HepG2 (cell line): ENCODE measurements around the gene F12. TPM values are rescaled to one million over a fixed set of nuclear protein-coding genes. Genes with fewer than 3 reads are reported as not detected.

ENCODE experiments used
- ATAC-seq: fragments of 200-7000 bp; cut with Tn5 transposase; 3 replicates; pipeline ENCODE4 v1.9.1; 2020; ENCODE audit warnings: mild to moderate bottlenecking, moderate library complexity
- BruUV-seq: library from RNA; stranded (reverse); fragments of 400-500 nt; replicated peaks from 2 replicates; lab custom pipeline; 2021; lab: Mats Ljungman, UMichigan
- CTCF ChIA-PET: fragments of 300-600 bp; formaldehyde crosslinking; extraction: SDS; loops from one replicate; lab custom pipeline; 2021; ENCODE audit warnings: low total read pairs, inconsistent platforms, low intra/inter-chr PET ratio; lab: Yijun Ruan, JAX
- POLR2A ChIA-PET: fragments of 350-600 bp; sonication (Branson Sonifier 250); formaldehyde crosslinking; loops from one replicate; lab custom pipeline; 2020; ENCODE audit warnings: antibody characterized with exemption, inconsistent platforms; lab: Yijun Ruan, JAX
- DNase-seq: peaks from one replicate; pipeline ENCODE4 v3.0.0-alpha.2; 2015; ENCODE audit warnings: low spot score
- FAIRE-seq: peaks from 3 replicates; lab custom pipeline; 2011; peaks lifted over from hg19 to GRCh38; lab: Jason Lieb, UNC
- H2AFZ ChIP-seq: one replicate; pipeline ENCODE4 v1.6.1; 2011; ENCODE audit warnings: low read length, inconsistent platforms
- H3K27ac ChIP-seq: fragments of 300-600 bp; 3 replicates; pipeline ENCODE4 v1.8.0; 2011; ENCODE audit warnings: mixed run types, mild to moderate bottlenecking, mixed read lengths, low read length, inconsistent platforms; ENCODE audit not compliant: insufficient read depth; ENCODE audit errors: extremely low read length
- H3K27me3 ChIP-seq, 2 experiments: fragments of 200-600 bp in 1 of 2; 2 replicates in 1 of 2; 3 replicates in 1 of 2; pipeline versions ENCODE4 v1.6.0 to v1.8.0; 2011; ENCODE audit warnings: low read length in 2 of 2, mild to moderate bottlenecking in 2 of 2, moderate library complexity in 2 of 2, inconsistent platforms in 1 of 2; ENCODE audit not compliant: insufficient read depth in 2 of 2, control insufficient read depth in 1 of 2
- H3K36me3 ChIP-seq, 2 experiments: fragments of 200-600 bp in 1 of 2; replicated peaks in 1 of 2; 2 replicates in 1 of 2; 3 replicates in 1 of 2; pipeline versions ENCODE4 v1.5.1 to v1.8.0; 2011; ENCODE audit warnings: low read length in 2 of 2, inconsistent platforms in 1 of 2; ENCODE audit not compliant: insufficient read depth in 2 of 2, control insufficient read depth in 1 of 2
- H3K4me1 ChIP-seq: 2 replicates; pipeline ENCODE4 v1.5.1; 2012; ENCODE audit warnings: low read length, inconsistent platforms; ENCODE audit not compliant: insufficient read depth
- H3K4me2 ChIP-seq: 2 replicates; pipeline ENCODE4 v1.6.0; 2011; ENCODE audit warnings: low read depth, low read length, inconsistent platforms
- H3K4me3 ChIP-seq, 3 experiments: fragments of 200-600 bp in 1 of 3; sonication (generic), shearing (Covaris generic) in 1 of 3; replicated peaks in 1 of 3; 2 replicates each; pipeline ENCODE4 v1.5.1; 2011 to 2016; ENCODE audit warnings: low read length in 3 of 3, inconsistent platforms in 2 of 3, low read depth in 2 of 3, mild to moderate bottlenecking in 2 of 3, control low read depth in 1 of 3, mixed read lengths in 1 of 3; ENCODE audit not compliant: insufficient read depth in 1 of 3
- H3K79me2 ChIP-seq: one replicate; pipeline ENCODE4 v1.6.1; 2011; ENCODE audit warnings: low read length, inconsistent platforms; ENCODE audit not compliant: insufficient read depth
- H3K9ac ChIP-seq: 2 replicates; pipeline ENCODE4 v1.6.0; 2011; ENCODE audit warnings: mild to moderate bottlenecking, low read depth, low read length, inconsistent platforms; ENCODE audit not compliant: insufficient read depth
- H3K9me3 ChIP-seq: 2 replicates; pipeline ENCODE4 v1.5.1; 2012; ENCODE audit warnings: mild to moderate bottlenecking, low read length
- H4K20me1 ChIP-seq: 2 replicates; pipeline ENCODE4 v1.6.0; 2011; ENCODE audit warnings: inconsistent platforms, mild to moderate bottlenecking, low read length, moderate library complexity; ENCODE audit not compliant: insufficient read depth
- AGO2 ChIP-seq: fragments of 200-400 bp; formaldehyde crosslinking; optimal IDR thresholded peaks from 2 replicates; pipeline ENCODE3; 2017; ENCODE audit warnings: mild to moderate bottlenecking, low read depth, low read length, moderate library complexity
- AKAP8 ChIP-seq: sonication (generic); formaldehyde crosslinking; IDR thresholded peaks from 2 replicates; pipeline ENCODE4 v1.5.1; 2020; ENCODE audit warnings: mild to moderate bottlenecking, missing genetic modification reagents
- HNF4G ChIP-seq, 2 experiments: sonication (generic) in 1 of 2; formaldehyde crosslinking in 1 of 2; IDR thresholded peaks; 2 replicates each; pipeline versions ENCODE4 v1.4.0 to v1.6.1; 2011 to 2020; ENCODE audit warnings: borderline replicate concordance in 2 of 2, low read depth in 2 of 2, mild to moderate bottlenecking in 2 of 2, low read length in 1 of 2, missing genetic modification reagents in 1 of 2, moderate library complexity in 1 of 2
- HNRNPLL ChIP-seq: fragments of 200-400 bp; formaldehyde crosslinking; IDR thresholded peaks from 2 replicates; pipeline ENCODE4 v1.6.1; 2017; ENCODE audit warnings: mild to moderate bottlenecking, low read depth, low read length; ENCODE audit not compliant: poor library complexity, severe bottlenecking
- JUN ChIP-seq: sonication (generic); formaldehyde crosslinking; IDR thresholded peaks from 2 replicates; pipeline ENCODE4 v1.4.0; 2020; ENCODE audit warnings: mild to moderate bottlenecking, missing genetic modification reagents
- MTF1 ChIP-seq: sonication (generic); formaldehyde crosslinking; IDR thresholded peaks from 2 replicates; pipeline ENCODE4 v1.5.0; 2020; ENCODE audit warnings: missing genetic modification reagents
- NFATC3 ChIP-seq: sonication (generic); formaldehyde crosslinking; IDR thresholded peaks from 2 replicates; pipeline ENCODE4 v1.5.1; 2020; ENCODE audit warnings: mild to moderate bottlenecking, missing genetic modification reagents
- PITX1 ChIP-seq: sonication (generic); formaldehyde crosslinking; IDR thresholded peaks from 2 replicates; pipeline ENCODE4 v1.5.1; 2020; ENCODE audit warnings: mild to moderate bottlenecking, missing genetic modification reagents
- SAP130 ChIP-seq: IDR thresholded peaks from 2 replicates; pipeline ENCODE4 v1.6.1; 2016; ENCODE audit warnings: low read depth
- ZFP36L2 ChIP-seq: sonication (generic); formaldehyde crosslinking; IDR thresholded peaks from 2 replicates; pipeline ENCODE4 v1.4.0; 2020; ENCODE audit warnings: missing genetic modification reagents
- ZMAT3 ChIP-seq: sonication (generic); formaldehyde crosslinking; conservative IDR thresholded peaks from 2 replicates; pipeline ENCODE4 v1.7.0; 2021; ENCODE audit warnings: missing genetic modification reagents
- ZNF274 ChIP-seq: sonication (generic); formaldehyde crosslinking; IDR thresholded peaks from 2 replicates; pipeline ENCODE4 v1.5.1; 2020; ENCODE audit warnings: mild to moderate bottlenecking, missing genetic modification reagents
- ZNF326 ChIP-seq: sonication (generic); formaldehyde crosslinking; IDR thresholded peaks from 2 replicates; pipeline ENCODE4 v1.4.0; 2020; ENCODE audit warnings: missing genetic modification reagents, borderline replicate concordance
- ZNF44 ChIP-seq: sonication (generic); formaldehyde crosslinking; IDR thresholded peaks from 2 replicates; pipeline ENCODE4 v1.5.1; 2020; ENCODE audit warnings: mild to moderate bottlenecking, missing genetic modification reagents
- ZNF598 ChIP-seq: sonication (generic); formaldehyde crosslinking; IDR thresholded peaks from 2 replicates; pipeline ENCODE4 v1.5.1; 2020; ENCODE audit warnings: mild to moderate bottlenecking, missing genetic modification reagents, borderline replicate concordance
- ZNF605 ChIP-seq: sonication (generic); formaldehyde crosslinking; IDR thresholded peaks from 2 replicates; pipeline ENCODE4 v1.8.0; 2022; ENCODE audit warnings: mild to moderate bottlenecking, missing genetic modification reagents
- ZNF883 ChIP-seq: sonication (generic); formaldehyde crosslinking; IDR thresholded peaks from 2 replicates; pipeline ENCODE4 v1.5.1; 2020; ENCODE audit warnings: mild to moderate bottlenecking, missing genetic modification reagents; ENCODE audit errors: not compliant biosample characterization
- WGBS: methylation state at CpG from one replicate; pipeline ENCODE4 v1.1.6; 2017; ENCODE audit warnings: low lambda C conversion rate; 5-methylcytosine and 5-hydroxymethylcytosine counted together
- in situ Hi-C: cut with HindIII; loops from 2 replicates; pipeline ENCODE4 v1.10.0; 2017; ENCODE audit warnings: low pct_unique_long_range_greater_than_20kb; ENCODE audit not compliant: extremely low pct_ligation_motif_present
- intact Hi-C: fragments of 100-400 bp; cut with micrococcal nuclease; formaldehyde crosslinking; loops from one replicate; pipeline ENCODE4 v1.10.0; 2022; ENCODE audit not compliant: unreplicated experiment
- polyA plus RNA-seq, 8 experiments: library from polyadenylated mRNA; depleted of rRNA in 3 of 8; stranded (reverse) in 7 of 8; unstranded in 1 of 8; fragments of >200 nt; fragmentation: Illumina TruSeq in 4 of 8; extraction: Trizol in 4 of 8; gene quantifications; 2 replicates each; pipeline versions ENCODE4 v1.2.1 to v1.2.3, GENCODE V29; 2011 to 2016; ENCODE audit warnings: low read depth in 4 of 8, missing spikeins in 1 of 8, mixed read lengths in 1 of 8; ENCODE audit not compliant: insufficient read depth in 1 of 8
- total RNA-seq, 5 experiments: library from RNA; depleted of rRNA; stranded (reverse); fragments of >200 nt; fragmentation: Illumina TruSeq; extraction: Trizol; gene quantifications; 2 replicates each; pipeline ENCODE4 v1.2.3, GENCODE V29; 2016; ENCODE audit warnings: low read depth in 1 of 5
- TF ChIP-seq, protein P1 (sequence below): fragments of 450-650 bp; IDR thresholded peaks from 2 replicates; pipeline ENCODE4 v1.6.1; 2017
- TF ChIP-seq, protein P2 (sequence below): sonication (generic); formaldehyde crosslinking; IDR thresholded peaks from 2 replicates; pipeline ENCODE4 v1.8.0; 2022; ENCODE audit warnings: missing genetic modification reagents, mild to moderate bottlenecking, inconsistent platforms, borderline replicate concordance

Gene F12
- total and polyA plus RNA-seq, 2 of the 13 experiments (the other 11 are each of a cell fraction or from before 2014, with no cell fraction given), result 2.5 to 3.0 TPM

DNA sequence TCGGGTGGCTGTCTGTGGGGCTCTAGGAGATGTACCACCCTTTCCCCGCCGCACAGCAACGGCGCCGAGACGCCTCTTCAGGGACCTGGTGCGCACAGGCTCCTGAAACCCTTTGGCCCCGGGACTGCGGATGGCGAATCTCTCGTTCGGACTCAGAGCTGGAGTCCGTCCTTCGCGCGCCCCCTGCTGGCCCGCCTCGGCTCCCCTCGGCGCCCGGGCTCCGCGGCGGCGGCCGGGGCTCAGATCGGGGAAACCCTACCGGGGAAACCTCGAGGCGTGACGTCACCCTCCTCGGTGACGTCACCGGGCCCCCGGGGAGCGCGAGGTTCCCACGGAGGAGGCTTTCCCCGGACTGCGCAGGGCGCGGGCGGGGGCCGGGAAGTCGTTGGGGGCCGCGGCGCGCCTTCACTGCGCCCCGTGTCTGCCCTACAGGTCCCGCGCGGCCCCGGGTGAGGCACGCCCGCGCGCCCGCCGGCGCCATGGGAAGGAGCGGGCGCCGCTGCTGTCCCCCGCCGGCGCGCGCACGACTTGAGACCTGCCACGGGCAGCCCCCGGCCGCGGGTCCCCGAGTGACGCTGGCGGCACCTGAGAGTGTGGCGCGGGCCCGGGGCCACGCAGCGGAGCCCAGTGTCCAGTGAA, 45.2 kb upstream of the F12 start (continued):
- no peak for TF ChIP-seq ZNF883 (CRISPR knock-in tag)
- TF ChIP-seq SAP130 (CRISPR knock-in tag), result peak; percentile 75; the same call in 1 of the 2 replicates
- TF ChIP-seq, protein P1, sequence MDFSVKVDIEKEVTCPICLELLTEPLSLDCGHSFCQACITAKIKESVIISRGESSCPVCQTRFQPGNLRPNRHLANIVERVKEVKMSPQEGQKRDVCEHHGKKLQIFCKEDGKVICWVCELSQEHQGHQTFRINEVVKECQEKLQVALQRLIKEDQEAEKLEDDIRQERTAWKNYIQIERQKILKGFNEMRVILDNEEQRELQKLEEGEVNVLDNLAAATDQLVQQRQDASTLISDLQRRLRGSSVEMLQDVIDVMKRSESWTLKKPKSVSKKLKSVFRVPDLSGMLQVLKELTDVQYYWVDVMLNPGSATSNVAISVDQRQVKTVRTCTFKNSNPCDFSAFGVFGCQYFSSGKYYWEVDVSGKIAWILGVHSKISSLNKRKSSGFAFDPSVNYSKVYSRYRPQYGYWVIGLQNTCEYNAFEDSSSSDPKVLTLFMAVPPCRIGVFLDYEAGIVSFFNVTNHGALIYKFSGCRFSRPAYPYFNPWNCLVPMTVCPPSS, result no peak
- TF ChIP-seq JUN, result peak; percentile 56; the same call in 1 of the 2 replicates
- TF ChIP-seq, protein P2, sequence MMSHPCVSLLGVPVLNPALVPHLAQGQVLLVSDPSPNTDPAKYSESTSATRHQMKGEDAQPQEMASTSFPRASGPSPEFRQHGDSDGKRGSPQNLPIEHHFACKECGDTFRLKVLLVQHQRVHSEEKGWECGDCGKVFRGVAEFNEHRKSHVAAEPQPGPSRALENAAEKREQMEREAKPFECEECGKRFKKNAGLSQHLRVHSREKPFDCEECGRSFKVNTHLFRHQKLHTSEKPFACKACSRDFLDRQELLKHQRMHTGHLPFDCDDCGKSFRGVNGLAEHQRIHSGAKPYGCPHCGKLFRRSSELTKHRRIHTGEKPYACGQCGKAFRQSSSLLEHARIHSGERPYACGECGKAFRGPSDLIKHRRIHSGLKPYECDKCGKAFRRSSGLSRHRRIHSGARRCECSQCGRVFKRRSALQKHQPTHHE (CRISPR knock-in tag), result no peak
- no peak for TF ChIP-seq NFATC3 (CRISPR knock-in tag)
- TF ChIP-seq, all 625 proteins: peak for 112

DNA sequence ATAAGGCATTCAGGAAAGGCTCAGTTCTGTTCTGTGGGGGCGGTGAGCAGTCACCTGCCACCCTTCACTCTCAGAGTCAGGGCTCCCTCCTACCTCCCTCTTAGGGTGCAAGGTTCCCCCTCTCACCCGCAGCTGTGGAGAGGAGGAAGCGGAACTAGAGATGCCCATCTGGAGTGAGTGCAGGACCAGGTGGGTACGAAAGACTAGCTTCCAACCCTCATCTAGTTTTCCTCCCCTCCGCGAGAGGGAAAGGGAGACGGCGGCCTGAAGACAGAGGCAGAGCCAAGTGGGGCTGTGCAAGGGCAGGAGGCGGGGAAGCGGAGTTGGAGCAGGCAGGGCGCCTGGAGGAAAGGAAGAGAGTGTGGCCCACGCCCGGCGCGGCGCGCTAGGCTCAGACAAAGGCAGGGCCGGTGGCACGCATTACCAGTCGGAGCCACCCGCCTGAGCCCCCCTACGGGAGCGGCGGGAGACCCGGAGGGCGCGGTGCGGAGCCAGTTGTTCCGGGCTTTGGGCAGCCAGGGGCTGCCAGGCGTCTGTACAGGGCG, 44.6 kb upstream of the F12 start:
- FAIRE-seq (no peak), ATAC-seq (peak; percentile 2), DNase-seq (no peak)
- WGBS, result 16% methylated on average over 24 of the region's 31 CpGs
- H3K36me3 ChIP-seq, result peaks cover 0 to 4% of the 10 kb centered on the region in 2 experiments; a peak in 2 of 5 replicates
- peaks cover 41% of the 10 kb centered on the region for H3K4me1 ChIP-seq
- peak overlapping the region; percentile 82 for H3K9ac ChIP-seq
- H4K20me1 ChIP-seq, result peaks cover 12% of the 10 kb centered on the region; the same call in 1 of the 2 replicates
- intact Hi-C loops, result loop anchor here (1.0 kb wide), 2 partner anchors 50 to 64 kb away; no protein-coding TSS in a partner anchor
- CTCF ChIA-PET, result interaction anchor here (1.0 to 4.8 kb wide), 8 partner anchors 27 to 342 kb away, joined by 3 to 54 read pairs (median 8); partner anchors contain the start of gene GRK6
- peaks cover 5% of the 10 kb centered on the region for H3K79me2 ChIP-seq
- H3K4me3 ChIP-seq, result peak overlapping the region; percentile 81 to 89 (median 87)
- H3K9me3 ChIP-seq, result no peaks in the 10 kb centered on the region
- in situ Hi-C loops, result loop anchor here (25.0 kb wide), 1 partner anchor 342 kb away; no protein-coding TSS in a partner anchor
- peak overlapping the region; percentile 84 for H3K27ac ChIP-seq
- peak overlapping the region; percentile 98 for H3K4me2 ChIP-seq
- no TSS peak for BruUV-seq
- H3K27me3 ChIP-seq, result no peaks in the 10 kb centered on the region; a peak in 1 of 5 replicates
- H2AFZ ChIP-seq, result no peak overlapping the region
- POLR2A ChIA-PET, result interaction anchor here (0.6 to 4.4 kb wide), 16 partner anchors 12 to 340 kb away, joined by 3 to 29 read pairs (median 7); partner anchors contain the start of genes F12, GRK6 and PDLIM7
- TF ChIP-seq ZNF44 (CRISPR knock-in tag), result peak; percentile 73; the same call in 1 of the 2 replicates
- TF ChIP-seq HNF4G (IDR thresholded peaks at IDR 0.05; ENCODE audit: borderline replicate concordance, low read depth, low read length), result no peak
- no peak for TF ChIP-seq HNF4G (CRISPR knock-in tag; IDR thresholded peaks at IDR 0.05; ENCODE audit: borderline replicate concordance, low read depth)
- TF ChIP-seq MTF1, result no peak
- TF ChIP-seq HNRNPLL, result peak; percentile 63
- TF ChIP-seq ZMAT3 (CRISPR knock-in tag), result 0 out of 2 replicates have a peak, but pooled peaks have one; percentile 12
- TF ChIP-seq ZNF326 (CRISPR knock-in tag), result 0 out of 2 replicates have a peak, but pooled peaks have one; percentile 45
- TF ChIP-seq NFATC3 (CRISPR knock-in tag), result 0 out of 2 replicates have a peak, but pooled peaks have one; percentile 23
- 0 out of 2 replicates have a peak, but pooled peaks have one; percentile 70 for TF ChIP-seq ZNF274 (CRISPR knock-in tag)
- TF ChIP-seq ZFP36L2 (CRISPR knock-in tag), result no peak
- peak; percentile 14 for TF ChIP-seq AGO2
- peak; percentile 9; the same call in 1 of the 2 replicates for TF ChIP-seq PITX1 (CRISPR knock-in tag)
- 0 out of 2 replicates have a peak, but pooled peaks have one; percentile 24 for TF ChIP-seq ZNF605 (CRISPR knock-in tag)
- peak; percentile 61; the same call in 1 of the 2 replicates for TF ChIP-seq ZNF598 (CRISPR knock-in tag)
- TF ChIP-seq AKAP8, result peak; percentile 19; the same call in 1 of the 2 replicates
